GM19468 (cell line): ENCODE data around the gene ABLIM3.

ENCODE experiments used
- ATAC-seq: cut with Tn5 transposase; IDR thresholded peaks from one replicate; pipeline ENCODE4 v1.9.1; 2021; ENCODE audit warnings: mild to moderate bottlenecking, moderate library complexity, moderate number of reproducible peaks; ENCODE audit not compliant: unreplicated experiment; ENCODE audit errors: extremely low read depth

ABLIM3 gene

DNA sequence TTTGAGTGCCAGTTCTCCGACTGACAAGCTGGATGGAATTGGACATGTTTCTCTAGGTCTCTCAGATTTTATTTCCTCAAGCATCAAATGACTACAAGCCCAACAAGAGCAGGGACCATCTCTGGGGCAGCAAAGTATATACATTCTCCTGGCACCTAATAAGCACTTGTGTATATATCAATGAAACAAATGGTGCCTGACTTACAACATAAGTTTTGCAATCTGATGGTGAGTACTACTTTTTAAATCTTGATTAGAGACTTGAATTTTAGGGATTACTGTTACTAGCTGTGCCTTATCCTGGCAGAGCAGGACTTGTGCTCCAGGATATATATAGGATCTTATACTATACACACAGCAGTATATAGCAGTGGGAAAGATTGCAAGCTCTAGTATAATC is 8.8 kb upstream of the ABLIM3 start:
- no peak for ATAC-seq

DNA sequence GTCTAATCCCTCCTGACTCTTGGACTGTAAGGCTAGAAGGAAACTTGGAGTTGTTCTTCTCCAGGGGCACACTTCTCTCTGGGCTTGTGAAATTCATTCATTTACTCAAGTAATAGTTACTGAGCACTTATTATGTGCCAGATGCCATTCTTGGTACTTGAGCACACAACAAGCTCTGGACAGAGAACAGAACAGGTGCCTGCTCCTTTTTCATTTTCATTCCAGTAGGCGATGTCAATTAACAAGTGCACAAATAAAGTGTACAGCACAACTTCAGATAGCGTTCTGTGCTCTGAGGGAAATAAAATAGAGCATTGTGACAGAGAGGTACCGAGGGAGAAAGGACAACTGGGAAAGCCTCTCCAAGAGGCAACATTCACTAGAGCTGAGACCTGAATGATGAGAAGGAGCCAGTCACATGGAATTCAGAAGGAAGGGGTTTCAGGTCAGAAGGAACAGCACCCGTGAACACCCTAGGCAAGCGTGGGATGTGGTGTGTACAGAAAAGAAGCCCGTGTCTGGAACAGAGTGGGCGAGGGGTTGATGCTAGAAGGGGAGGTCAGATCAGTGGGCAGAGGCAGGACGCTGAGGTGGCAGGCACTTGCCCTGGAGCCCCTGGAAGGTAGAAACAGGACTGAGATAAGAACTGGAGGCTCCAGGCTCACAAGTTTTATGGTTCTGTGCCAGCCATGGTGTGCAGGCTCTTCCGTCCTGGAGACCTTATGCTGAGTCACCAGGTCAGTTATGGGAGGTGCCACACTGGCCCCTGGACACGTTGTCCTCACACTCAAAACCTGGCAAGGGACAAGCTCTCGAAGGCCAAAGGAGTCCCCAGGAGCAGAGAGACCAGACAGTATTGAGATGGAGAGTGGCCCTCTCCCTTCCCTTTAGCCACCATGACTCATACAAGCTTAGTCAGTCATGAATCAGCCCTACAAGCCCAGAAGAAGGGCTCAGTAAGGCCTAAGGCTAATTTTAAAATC is 7.2 kb upstream of the ABLIM3 start:
- ATAC-seq: no peak

DNA sequence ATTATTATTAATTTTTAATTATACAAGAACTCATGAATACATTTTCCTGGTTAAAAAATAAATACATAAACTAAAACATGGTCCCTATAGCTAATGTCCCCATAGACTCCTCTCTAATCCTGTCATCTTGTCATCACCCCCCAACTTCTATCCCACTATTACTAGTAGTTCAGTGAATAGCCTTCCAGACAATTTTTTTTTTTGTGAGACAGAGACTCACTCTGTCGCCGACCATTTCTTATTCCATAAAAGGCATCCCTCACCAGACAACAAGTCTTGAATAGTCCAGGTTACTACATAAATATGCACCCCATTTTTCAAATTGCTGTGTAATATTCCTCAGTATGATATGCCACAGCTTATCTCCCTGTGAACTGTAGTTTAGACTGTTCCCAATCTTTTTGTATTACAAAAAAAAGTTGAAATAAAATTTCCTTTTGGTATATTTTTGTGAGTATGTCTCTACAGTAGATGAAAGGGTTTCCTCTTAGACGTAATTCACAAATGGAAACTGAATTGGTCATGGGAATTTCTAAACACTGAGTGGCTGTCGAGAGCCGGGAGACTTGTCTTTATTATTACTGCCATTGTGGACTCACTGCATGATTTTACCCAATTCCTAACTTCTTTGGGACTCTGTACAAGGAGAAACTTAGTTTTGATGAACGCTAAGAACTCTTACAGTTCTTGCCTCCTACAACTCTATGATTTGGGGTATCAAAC is 6.4 kb upstream of the ABLIM3 start:
- ATAC-seq: no peak

- no peak for ATAC-seq
These were observed 5.6 kb upstream of the ABLIM3 start for GRCh38 chr5:149135536-149136201.

DNA sequence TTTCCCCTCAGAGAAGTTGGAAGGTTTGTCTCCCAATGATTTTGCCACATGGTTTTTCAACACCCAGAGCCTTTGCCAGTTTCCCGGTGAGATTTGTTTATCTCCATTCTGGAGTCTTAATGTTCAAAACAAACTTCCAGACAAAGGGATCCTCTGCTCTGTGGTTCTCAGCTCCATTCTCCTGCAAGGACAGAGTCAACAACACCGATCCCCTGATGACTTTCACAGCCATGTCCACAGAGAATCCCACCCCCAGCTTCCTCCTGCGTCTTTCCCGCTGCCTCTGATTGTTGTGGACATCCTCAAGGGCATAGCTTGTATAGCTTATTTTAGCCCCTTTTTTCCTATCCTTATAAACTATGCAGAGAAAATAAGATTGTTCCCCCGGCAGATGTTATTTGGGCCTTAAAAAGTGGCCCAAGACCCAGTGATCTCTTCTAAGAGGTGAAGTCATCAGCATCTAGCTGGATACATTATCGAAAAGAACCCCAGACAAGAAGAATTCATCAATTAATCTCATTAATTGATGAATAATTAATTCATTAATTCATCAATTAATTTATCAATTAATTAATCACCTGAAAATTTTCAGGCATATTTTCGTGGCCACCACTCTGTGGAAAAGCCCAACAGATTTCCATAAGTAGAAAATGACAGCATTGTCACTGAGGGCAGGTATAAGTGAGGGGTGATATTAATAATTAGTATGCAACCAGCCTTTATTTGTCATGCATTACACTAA is 2.9 kb upstream of the ABLIM3 start:
- ATAC-seq: no peak

- no peak for ATAC-seq
These were observed 893 bp upstream of the ABLIM3 start for GRCh38 chr5:149140197-149141002.

DNA sequence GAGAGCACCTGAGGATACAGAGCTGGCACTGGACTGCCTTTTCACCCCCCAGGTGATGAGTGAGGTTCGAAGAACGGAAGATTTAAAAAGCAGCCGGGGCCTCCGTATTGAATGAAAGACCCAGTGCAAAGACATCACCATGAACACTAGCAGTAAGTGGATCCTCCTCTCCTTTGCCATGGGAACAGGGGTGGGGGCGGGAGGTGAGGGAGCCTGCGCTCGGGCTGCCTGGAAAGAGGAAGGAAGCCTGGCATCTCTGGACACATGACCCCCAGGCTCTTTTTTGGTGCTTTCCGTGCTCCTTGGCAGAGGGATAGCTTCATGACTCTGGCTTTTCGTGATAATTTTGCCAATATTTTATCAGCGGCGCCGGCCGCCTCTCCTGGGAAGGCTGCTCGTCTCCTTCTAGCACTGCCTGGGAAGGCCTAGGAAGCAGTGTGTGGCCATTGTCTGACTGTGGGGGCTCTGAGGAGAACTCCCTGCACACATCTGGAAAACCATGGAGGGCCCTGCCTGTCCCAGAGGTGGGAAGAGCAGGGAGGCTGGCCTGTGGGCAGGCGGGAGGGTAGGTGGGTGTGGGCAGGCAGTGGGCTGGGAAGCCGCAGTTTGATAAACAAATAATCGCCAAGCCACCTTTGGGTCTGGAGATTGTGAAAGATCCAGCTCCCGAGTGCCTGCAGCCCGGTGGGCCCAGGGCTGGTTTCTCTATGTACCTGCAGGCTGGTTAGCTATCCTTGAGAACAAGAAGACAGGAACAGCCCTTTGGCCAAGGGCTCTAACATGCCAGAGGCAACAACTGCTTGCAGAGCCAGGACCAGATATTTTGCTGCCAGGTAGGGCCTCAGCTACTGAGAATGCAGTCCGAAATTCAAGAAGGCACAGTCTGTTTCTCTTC is 911 bp downstream of the ABLIM3 start:
- no peak for ATAC-seq

- ATAC-seq: no peak
These were observed 2.2 kb downstream of the ABLIM3 start for GRCh38 chr5:149143470-149143869.

- no peak for ATAC-seq
These were observed 3.3 kb downstream of the ABLIM3 start for GRCh38 chr5:149144637-149145036.

DNA sequence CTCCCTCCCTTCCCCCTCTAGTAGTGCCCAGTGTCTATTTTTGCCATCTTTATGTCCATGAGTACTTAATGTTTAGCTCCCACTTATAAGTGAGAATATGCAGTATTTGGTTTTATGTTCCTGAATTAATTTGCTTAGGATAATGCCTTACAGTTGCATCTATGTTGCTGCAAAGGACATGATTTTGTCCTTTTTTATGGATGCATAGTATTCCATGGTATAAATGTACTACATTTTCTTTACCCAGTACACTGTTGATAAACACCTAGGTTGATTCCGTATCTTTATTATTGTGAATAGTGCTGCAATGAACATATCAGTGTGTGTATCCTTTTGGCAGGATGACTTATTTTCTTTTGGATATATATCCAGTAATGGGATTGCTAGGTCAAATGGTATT is 3.8 kb downstream of the ABLIM3 start:
- ATAC-seq: no peak

DNA sequence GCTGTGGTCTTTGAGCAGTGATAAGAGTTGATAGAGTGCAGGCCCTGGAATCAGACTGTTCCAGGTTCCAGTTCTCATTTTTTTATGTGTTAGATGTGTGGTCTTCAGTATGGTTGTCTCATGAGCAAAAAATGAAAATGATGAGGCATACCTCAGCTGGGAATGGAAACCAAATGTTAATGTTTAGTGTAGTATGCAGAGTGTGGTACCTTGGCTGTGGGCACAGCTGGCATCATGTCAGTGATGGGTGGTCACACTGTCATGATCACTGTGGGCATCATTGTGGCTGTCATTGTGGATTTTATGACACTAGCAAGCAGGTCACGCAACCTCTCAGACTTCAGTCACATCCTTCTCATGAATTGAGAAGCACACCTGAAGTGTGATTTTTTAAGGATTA is 6.4 kb downstream of the ABLIM3 start:
- no peak for ATAC-seq

DNA sequence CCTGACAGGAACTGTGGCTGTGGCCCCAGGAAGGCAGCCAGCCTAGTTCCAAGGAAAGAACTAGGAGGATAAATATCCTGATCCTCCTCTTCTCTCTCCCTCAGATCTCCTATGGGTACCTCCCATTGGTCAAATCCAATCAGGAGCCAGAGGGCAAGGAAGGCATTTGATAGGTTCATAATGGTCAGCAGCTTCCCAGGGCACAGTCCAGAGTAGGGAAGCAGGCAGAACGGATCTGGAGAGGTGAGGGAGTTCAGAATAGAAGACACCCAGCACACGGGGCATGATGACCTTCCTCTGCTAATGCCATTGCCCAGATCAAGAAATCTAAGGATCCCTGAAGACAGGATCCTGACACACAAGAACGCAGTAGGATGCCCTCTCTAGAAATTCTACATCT is 8.6 kb downstream of the ABLIM3 start:
- no peak for ATAC-seq

DNA sequence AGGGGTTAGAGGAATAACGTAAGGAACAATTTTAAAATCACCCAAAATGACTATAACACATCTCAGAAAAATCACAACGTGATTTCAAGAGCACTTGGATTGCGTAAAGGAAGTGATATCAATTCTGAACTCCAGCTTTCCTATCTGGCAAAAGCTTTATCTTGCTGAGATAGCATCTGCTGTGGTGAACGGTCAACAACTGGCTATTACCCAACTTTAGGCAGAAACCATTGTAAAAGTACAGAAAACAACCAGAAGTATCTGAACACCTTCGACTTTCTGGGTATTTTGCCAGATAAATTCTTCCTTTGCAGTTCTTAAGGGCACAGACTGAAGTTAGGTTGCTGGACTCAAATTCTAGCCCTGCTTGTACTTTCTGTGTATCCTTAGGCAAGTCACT is 9.2 kb downstream of the ABLIM3 start:
- no peak for ATAC-seq

DNA sequence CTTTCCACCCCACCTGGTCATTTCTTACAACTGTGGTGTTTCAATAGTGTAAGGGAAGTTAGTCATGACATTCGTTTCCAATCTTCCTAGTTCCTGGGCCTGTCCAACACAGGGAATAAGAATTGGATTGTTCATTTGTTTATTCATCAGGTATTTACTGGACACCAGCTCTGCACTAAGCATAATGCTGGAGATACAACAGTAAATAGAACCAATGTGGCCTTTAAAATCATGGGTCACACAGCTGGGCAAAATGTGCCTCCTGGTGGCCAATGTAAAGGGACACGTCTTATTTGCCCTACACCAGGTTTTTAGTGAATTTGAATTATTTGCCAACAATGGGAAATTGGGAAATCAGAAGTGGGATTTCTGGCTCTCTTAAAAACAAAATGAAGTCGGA is 10.4 kb downstream of the ABLIM3 start:
- no peak for ATAC-seq

GRCh38 chr5:149152317-149152746 is 11.0 kb downstream of the ABLIM3 start:
- ATAC-seq: no peak

- ATAC-seq: no peak
These were observed 12.0 kb downstream of the ABLIM3 start for GRCh38 chr5:149153193-149153750.

GRCh38 chr5:149153751-149154610 is 12.7 kb downstream of the ABLIM3 start:
- ATAC-seq: no peak
